ENCODE data around the gene GCN1.

GRCh38 chr12:120140603-120141002 lies 53.9 kb downstream of the GCN1 start:
- TF ChIP-seq, protein P1, sequence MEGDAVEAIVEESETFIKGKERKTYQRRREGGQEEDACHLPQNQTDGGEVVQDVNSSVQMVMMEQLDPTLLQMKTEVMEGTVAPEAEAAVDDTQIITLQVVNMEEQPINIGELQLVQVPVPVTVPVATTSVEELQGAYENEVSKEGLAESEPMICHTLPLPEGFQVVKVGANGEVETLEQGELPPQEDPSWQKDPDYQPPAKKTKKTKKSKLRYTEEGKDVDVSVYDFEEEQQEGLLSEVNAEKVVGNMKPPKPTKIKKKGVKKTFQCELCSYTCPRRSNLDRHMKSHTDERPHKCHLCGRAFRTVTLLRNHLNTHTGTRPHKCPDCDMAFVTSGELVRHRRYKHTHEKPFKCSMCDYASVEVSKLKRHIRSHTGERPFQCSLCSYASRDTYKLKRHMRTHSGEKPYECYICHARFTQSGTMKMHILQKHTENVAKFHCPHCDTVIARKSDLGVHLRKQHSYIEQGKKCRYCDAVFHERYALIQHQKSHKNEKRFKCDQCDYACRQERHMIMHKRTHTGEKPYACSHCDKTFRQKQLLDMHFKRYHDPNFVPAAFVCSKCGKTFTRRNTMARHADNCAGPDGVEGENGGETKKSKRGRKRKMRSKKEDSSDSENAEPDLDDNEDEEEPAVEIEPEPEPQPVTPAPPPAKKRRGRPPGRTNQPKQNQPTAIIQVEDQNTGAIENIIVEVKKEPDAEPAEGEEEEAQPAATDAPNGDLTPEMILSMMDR (IDR thresholded peaks at IDR 0.05): no peak
- no peak for TF ChIP-seq POLR2A (IDR thresholded peaks at IDR 0.05)
